HEK293 (cell line): ENCODE results near the gene MVP.

ENCODE experiments used
- ATF2 ChIP-seq: fragments of 450-650 bp; formaldehyde crosslinking; IDR thresholded peaks from 2 replicates; pipeline ENCODE4 v1.5.1; 2016; ENCODE audit warnings: missing biosample characterization, missing genetic modification characterization, low read depth
- YY2 ChIP-seq: fragments of 450-650 bp; formaldehyde crosslinking; IDR thresholded peaks from 2 replicates; pipeline ENCODE4 v1.5.1; 2016; ENCODE audit warnings: missing biosample characterization, missing genetic modification characterization
- ZNF221 ChIP-seq: fragments of 450-650 bp; formaldehyde crosslinking; IDR thresholded peaks from 2 replicates; pipeline ENCODE4 v1.5.1; 2017; ENCODE audit warnings: missing biosample characterization, missing genetic modification characterization, borderline replicate concordance
- ZNF274 ChIP-seq, 2 experiments: fragments of 200-500 bp in 1 of 2; fragments of 450-650 bp in 1 of 2; sonication (Bioruptor generic) in 1 of 2; formaldehyde crosslinking in 1 of 2; IDR thresholded peaks; 2 replicates each; pipeline versions ENCODE4 v1.5.1 to v1.6.1; 2014 to 2016; ENCODE audit warnings: borderline replicate concordance in 1 of 2, inconsistent platforms in 1 of 2, low read length in 1 of 2, missing biosample characterization in 1 of 2, missing genetic modification characterization in 1 of 2
- ZNF341 ChIP-seq: fragments of 450-650 bp; formaldehyde crosslinking; IDR thresholded peaks from 2 replicates; pipeline ENCODE4; 2016; ENCODE audit warnings: low read depth, missing biosample characterization, missing genetic modification characterization
- ZNF549 ChIP-seq: fragments of 450-650 bp; IDR thresholded peaks from 2 replicates; pipeline ENCODE4 v1.5.1; 2018; ENCODE audit warnings: missing biosample characterization, missing genetic modification characterization, mild to moderate bottlenecking, inconsistent platforms, moderate library complexity
- ZNF558 ChIP-seq: fragments of 450-650 bp; formaldehyde crosslinking; IDR thresholded peaks from 2 replicates; pipeline ENCODE4 v1.5.1; 2016; ENCODE audit warnings: missing biosample characterization, missing genetic modification characterization
- ZNF658 ChIP-seq: fragments of 450-650 bp; formaldehyde crosslinking; IDR thresholded peaks from 2 replicates; pipeline ENCODE4; 2016; ENCODE audit warnings: missing biosample characterization, missing genetic modification characterization
- ZSCAN5A ChIP-seq: fragments of 450-650 bp; formaldehyde crosslinking; IDR thresholded peaks from 2 replicates; pipeline ENCODE4 v1.5.1; 2016; ENCODE audit warnings: missing biosample characterization, missing genetic modification characterization
- TF ChIP-seq, protein P1 (sequence below): fragments of 450-650 bp; formaldehyde crosslinking; IDR thresholded peaks from 2 replicates; pipeline ENCODE4 v1.5.1; 2016; ENCODE audit warnings: missing biosample characterization, missing genetic modification characterization
- TF ChIP-seq, protein P2 (sequence below): fragments of 450-650 bp; formaldehyde crosslinking; IDR thresholded peaks from 2 replicates; pipeline ENCODE4 v1.5.1; 2016; ENCODE audit warnings: missing biosample characterization, missing genetic modification characterization, low read depth
- TF ChIP-seq, protein P3 (sequence below): fragments of 450-650 bp; formaldehyde crosslinking; IDR thresholded peaks from 2 replicates; pipeline ENCODE4 v1.5.1; 2017; ENCODE audit warnings: missing biosample characterization, missing genetic modification characterization

DNA sequence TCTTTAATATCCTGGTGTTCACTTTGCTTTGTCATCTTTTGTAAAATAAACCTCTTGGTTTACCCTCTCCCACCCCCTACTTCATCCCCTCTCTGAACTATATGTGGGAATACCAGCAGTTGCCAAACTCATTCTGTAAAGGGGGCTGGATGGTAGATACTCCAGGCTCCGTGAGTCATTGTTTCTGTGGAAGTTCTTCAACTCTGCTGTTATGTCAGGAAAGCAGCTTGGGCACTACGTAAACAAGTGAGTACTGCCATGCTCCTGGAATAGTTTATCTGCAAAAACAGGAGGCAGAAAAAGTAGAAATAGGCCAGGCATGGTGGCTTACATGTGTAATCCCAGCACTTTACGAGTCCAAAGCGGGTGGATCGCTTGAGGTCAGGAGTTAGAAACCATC, 17.6 kb downstream of the MVP start:
- TF ChIP-seq ZNF221 (tag by site-specific recombination): no peak
- no peak for TF ChIP-seq ZNF274 (IDR thresholded peaks at IDR 0.05; ENCODE audit: low read length)
- no peak for TF ChIP-seq ZNF274 (tag by site-specific recombination; IDR thresholded peaks at IDR 0.05; ENCODE audit: borderline replicate concordance)
- no peak for TF ChIP-seq ZNF658
- TF ChIP-seq, protein P1, sequence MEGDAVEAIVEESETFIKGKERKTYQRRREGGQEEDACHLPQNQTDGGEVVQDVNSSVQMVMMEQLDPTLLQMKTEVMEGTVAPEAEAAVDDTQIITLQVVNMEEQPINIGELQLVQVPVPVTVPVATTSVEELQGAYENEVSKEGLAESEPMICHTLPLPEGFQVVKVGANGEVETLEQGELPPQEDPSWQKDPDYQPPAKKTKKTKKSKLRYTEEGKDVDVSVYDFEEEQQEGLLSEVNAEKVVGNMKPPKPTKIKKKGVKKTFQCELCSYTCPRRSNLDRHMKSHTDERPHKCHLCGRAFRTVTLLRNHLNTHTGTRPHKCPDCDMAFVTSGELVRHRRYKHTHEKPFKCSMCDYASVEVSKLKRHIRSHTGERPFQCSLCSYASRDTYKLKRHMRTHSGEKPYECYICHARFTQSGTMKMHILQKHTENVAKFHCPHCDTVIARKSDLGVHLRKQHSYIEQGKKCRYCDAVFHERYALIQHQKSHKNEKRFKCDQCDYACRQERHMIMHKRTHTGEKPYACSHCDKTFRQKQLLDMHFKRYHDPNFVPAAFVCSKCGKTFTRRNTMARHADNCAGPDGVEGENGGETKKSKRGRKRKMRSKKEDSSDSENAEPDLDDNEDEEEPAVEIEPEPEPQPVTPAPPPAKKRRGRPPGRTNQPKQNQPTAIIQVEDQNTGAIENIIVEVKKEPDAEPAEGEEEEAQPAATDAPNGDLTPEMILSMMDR (tag by site-specific recombination): no peak
- TF ChIP-seq ATF2: no peak
- TF ChIP-seq, protein P2, sequence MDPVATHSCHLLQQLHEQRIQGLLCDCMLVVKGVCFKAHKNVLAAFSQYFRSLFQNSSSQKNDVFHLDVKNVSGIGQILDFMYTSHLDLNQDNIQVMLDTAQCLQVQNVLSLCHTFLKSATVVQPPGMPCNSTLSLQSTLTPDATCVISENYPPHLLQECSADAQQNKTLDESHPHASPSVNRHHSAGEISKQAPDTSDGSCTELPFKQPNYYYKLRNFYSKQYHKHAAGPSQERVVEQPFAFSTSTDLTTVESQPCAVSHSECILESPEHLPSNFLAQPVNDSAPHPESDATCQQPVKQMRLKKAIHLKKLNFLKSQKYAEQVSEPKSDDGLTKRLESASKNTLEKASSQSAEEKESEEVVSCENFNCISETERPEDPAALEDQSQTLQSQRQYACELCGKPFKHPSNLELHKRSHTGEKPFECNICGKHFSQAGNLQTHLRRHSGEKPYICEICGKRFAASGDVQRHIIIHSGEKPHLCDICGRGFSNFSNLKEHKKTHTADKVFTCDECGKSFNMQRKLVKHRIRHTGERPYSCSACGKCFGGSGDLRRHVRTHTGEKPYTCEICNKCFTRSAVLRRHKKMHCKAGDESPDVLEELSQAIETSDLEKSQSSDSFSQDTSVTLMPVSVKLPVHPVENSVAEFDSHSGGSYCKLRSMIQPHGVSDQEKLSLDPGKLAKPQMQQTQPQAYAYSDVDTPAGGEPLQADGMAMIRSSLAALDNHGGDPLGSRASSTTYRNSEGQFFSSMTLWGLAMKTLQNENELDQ (tag by site-specific recombination): no peak
- no peak for TF ChIP-seq ZNF558 (tag by site-specific recombination)
- TF ChIP-seq, protein P3, sequence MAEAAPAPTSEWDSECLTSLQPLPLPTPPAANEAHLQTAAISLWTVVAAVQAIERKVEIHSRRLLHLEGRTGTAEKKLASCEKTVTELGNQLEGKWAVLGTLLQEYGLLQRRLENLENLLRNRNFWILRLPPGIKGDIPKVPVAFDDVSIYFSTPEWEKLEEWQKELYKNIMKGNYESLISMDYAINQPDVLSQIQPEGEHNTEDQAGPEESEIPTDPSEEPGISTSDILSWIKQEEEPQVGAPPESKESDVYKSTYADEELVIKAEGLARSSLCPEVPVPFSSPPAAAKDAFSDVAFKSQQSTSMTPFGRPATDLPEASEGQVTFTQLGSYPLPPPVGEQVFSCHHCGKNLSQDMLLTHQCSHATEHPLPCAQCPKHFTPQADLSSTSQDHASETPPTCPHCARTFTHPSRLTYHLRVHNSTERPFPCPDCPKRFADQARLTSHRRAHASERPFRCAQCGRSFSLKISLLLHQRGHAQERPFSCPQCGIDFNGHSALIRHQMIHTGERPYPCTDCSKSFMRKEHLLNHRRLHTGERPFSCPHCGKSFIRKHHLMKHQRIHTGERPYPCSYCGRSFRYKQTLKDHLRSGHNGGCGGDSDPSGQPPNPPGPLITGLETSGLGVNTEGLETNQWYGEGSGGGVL (tag by site-specific recombination): no peak
- no peak for TF ChIP-seq ZNF341
- TF ChIP-seq ZNF549 (tag by site-specific recombination): no peak
- TF ChIP-seq YY2 (tag by site-specific recombination): no peak
- no peak for TF ChIP-seq ZSCAN5A (tag by site-specific recombination)
